ENCODE results near the gene CABLES1.

Gene CABLES1

GRCh38 chr18:23307567-23308295, 172.4 kb downstream of the CABLES1 start:
- TF ChIP-seq ZBTB1 (tag by site-specific recombination; IDR thresholded peaks at IDR 0.05) (no peak), HIC1 (tag by site-specific recombination; IDR thresholded peaks at IDR 0.05) (no peak), ZNF19 (tag by site-specific recombination; IDR thresholded peaks at IDR 0.05; ENCODE audit: low read depth) (no peak), ZNF76 (tag by site-specific recombination; IDR thresholded peaks at IDR 0.05; ENCODE audit: borderline replicate concordance, low read depth) (no peak), ZNF561 (tag by site-specific recombination; IDR thresholded peaks at IDR 0.05; ENCODE audit: borderline replicate concordance) (no peak), ZNF623 (tag by site-specific recombination; IDR thresholded peaks at IDR 0.05) (no peak), ZNF549 (tag by site-specific recombination; IDR thresholded peaks at IDR 0.05) (no peak), ZNF518A (tag by site-specific recombination; conservative IDR thresholded peaks at IDR 0.05; ENCODE audit: low read depth) (no peak), SP3 (tag by site-specific recombination; IDR thresholded peaks at IDR 0.05) (no peak), ZNF664 (tag by site-specific recombination; IDR thresholded peaks at IDR 0.05) (no peak), ZIC2 (tag by site-specific recombination; IDR thresholded peaks at IDR 0.05) (no peak), ZNF274 (IDR thresholded peaks at IDR 0.05; ENCODE audit: low read length) (no peak), ZNF274 (tag by site-specific recombination; IDR thresholded peaks at IDR 0.05; ENCODE audit: borderline replicate concordance) (no peak), ZNF324 (tag by site-specific recombination; IDR thresholded peaks at IDR 0.05) (no peak), ZNF560 (tag by site-specific recombination; IDR thresholded peaks at IDR 0.05; ENCODE audit: borderline replicate concordance) (no peak), IKZF3 (tag by site-specific recombination; IDR thresholded peaks at IDR 0.05) (no peak), ZNF830 (tag by site-specific recombination; IDR thresholded peaks at IDR 0.05; ENCODE audit: low read depth) (no peak), ZNF10 (tag by site-specific recombination; IDR thresholded peaks at IDR 0.05) (no peak)
- TF ChIP-seq, protein P1, sequence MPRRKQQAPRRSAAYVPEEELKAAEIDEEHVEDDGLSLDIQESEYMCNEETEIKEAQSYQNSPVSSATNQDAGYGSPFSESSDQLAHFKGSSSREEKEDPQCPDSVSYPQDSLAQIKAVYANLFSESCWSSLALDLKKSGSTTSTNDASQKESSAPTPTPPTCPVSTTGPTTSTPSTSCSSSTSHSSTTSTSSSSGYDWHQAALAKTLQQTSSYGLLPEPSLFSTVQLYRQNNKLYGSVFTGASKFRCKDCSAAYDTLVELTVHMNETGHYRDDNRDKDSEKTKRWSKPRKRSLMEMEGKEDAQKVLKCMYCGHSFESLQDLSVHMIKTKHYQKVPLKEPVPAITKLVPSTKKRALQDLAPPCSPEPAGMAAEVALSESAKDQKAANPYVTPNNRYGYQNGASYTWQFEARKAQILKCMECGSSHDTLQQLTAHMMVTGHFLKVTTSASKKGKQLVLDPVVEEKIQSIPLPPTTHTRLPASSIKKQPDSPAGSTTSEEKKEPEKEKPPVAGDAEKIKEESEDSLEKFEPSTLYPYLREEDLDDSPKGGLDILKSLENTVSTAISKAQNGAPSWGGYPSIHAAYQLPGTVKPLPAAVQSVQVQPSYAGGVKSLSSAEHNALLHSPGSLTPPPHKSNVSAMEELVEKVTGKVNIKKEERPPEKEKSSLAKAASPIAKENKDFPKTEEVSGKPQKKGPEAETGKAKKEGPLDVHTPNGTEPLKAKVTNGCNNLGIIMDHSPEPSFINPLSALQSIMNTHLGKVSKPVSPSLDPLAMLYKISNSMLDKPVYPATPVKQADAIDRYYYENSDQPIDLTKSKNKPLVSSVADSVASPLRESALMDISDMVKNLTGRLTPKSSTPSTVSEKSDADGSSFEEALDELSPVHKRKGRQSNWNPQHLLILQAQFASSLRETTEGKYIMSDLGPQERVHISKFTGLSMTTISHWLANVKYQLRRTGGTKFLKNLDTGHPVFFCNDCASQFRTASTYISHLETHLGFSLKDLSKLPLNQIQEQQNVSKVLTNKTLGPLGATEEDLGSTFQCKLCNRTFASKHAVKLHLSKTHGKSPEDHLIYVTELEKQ (tag by site-specific recombination; IDR thresholded peaks at IDR 0.05; ENCODE audit: borderline replicate concordance), result no peak
- TF ChIP-seq, protein P2, sequence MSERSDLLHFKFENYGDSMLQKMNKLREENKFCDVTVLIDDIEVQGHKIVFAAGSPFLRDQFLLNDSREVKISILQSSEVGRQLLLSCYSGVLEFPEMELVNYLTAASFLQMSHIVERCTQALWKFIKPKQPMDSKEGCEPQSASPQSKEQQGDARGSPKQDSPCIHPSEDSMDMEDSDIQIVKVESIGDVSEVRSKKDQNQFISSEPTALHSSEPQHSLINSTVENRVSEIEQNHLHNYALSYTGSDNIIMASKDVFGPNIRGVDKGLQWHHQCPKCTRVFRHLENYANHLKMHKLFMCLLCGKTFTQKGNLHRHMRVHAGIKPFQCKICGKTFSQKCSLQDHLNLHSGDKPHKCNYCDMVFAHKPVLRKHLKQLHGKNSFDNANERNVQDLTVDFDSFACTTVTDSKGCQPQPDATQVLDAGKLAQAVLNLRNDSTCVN (tag by site-specific recombination; optimal IDR thresholded peaks at IDR 0.05), result no peak
- H3K4me1 ChIP-seq (ENCODE audit: control insufficient read depth, insufficient read depth, low read length), result no peaks in the 10 kb centered on the region; the same call in 1 of the 2 replicates
- H3K27ac ChIP-seq (ENCODE audit: extremely low read depth, low read depth, low read length), result no peak overlapping the region
- ChIA-PET CTCF (no interaction called here), POLR2A (interaction anchor here (0.6 kb wide), 1 partner anchor 145 kb away, joined by 4 read pairs; the partner anchor contains the start of gene RIOK3)
- H3K4me3 ChIP-seq (ENCODE audit: low read depth, low read length), result no peak overlapping the region
- H3K9me3 ChIP-seq (ENCODE audit: control insufficient read depth, insufficient read depth, low read depth, low read length), result no peaks in the 10 kb centered on the region
- no peaks in the 10 kb centered on the region for H3K36me3 ChIP-seq (ENCODE audit: control insufficient read depth in 2 of 2, insufficient read depth in 1 of 2, low read length in 2 of 2)
